Measurements from ENCODE around the gene PPP1R13B.

Gene PPP1R13B

GRCh38 chr14:103818422-103818821 is 29.0 kb downstream of the PPP1R13B start:
- DNase-seq (ENCODE audit: low read depth, low spot score) = no peak
- no peaks in the 10 kb centered on the region for H3K36me3 ChIP-seq (ENCODE audit: insufficient read depth, low read length)
- no peak overlapping the region for H3K9ac ChIP-seq (ENCODE audit: insufficient read length)
- H3K27ac ChIP-seq = no peak overlapping the region
- no peak overlapping the region for H3K4me3 ChIP-seq
- TF ChIP-seq POLR2AphosphoS5 (IDR thresholded peaks at IDR 0.05; ENCODE audit: borderline replicate concordance, low read depth, low read length) (no peak), EZH2 (IDR thresholded peaks at IDR 0.05) (no peak), FOXP2 (optimal IDR thresholded peaks at IDR 0.05; ENCODE audit: control extremely low read depth, extremely low read length, insufficient read depth) (no peak)
- no peaks in the 10 kb centered on the region for H3K9me3 ChIP-seq (ENCODE audit: low read depth, low read length)

- H3K27ac ChIP-seq = peak overlapping the region; percentile 35; the same call in 1 of the 2 replicates
- TF ChIP-seq EZH2 (IDR thresholded peaks at IDR 0.05) (no peak), FOXP2 (optimal IDR thresholded peaks at IDR 0.05; ENCODE audit: control extremely low read depth, extremely low read length, insufficient read depth) (no peak), POLR2AphosphoS5 (IDR thresholded peaks at IDR 0.05; ENCODE audit: borderline replicate concordance, low read depth, low read length) (no peak)
- H3K9me3 ChIP-seq (ENCODE audit: low read depth, low read length) = no peaks in the 10 kb centered on the region
- no peak for DNase-seq (ENCODE audit: low read depth, low spot score)
- no peak overlapping the region for H3K4me3 ChIP-seq
- no peaks in the 10 kb centered on the region for H3K36me3 ChIP-seq (ENCODE audit: insufficient read depth, low read length)
- no peak overlapping the region for H3K9ac ChIP-seq (ENCODE audit: insufficient read length)
These were observed 29.8 kb downstream of the PPP1R13B start for GRCh38 chr14:103817595-103817994.

GRCh38 chr14:103816991-103817390 is 30.4 kb downstream of the PPP1R13B start:
- no peak overlapping the region for H3K27ac ChIP-seq
- TF ChIP-seq POLR2AphosphoS5 (IDR thresholded peaks at IDR 0.05; ENCODE audit: borderline replicate concordance, low read depth, low read length) (no peak), FOXP2 (optimal IDR thresholded peaks at IDR 0.05; ENCODE audit: control extremely low read depth, extremely low read length, insufficient read depth) (no peak), EZH2 (IDR thresholded peaks at IDR 0.05) (no peak)
- no peak overlapping the region for H3K4me3 ChIP-seq
- H3K9ac ChIP-seq (ENCODE audit: insufficient read length) = no peak overlapping the region
- H3K9me3 ChIP-seq (ENCODE audit: low read depth, low read length) = no peaks in the 10 kb centered on the region
- H3K36me3 ChIP-seq (ENCODE audit: insufficient read depth, low read length) = no peaks in the 10 kb centered on the region
- DNase-seq (ENCODE audit: low read depth, low spot score) = no peak

- TF ChIP-seq FOXP2 (optimal IDR thresholded peaks at IDR 0.05; ENCODE audit: control extremely low read depth, extremely low read length, insufficient read depth) (no peak), EZH2 (IDR thresholded peaks at IDR 0.05) (no peak), POLR2AphosphoS5 (IDR thresholded peaks at IDR 0.05; ENCODE audit: borderline replicate concordance, low read depth, low read length) (no peak)
- no peaks in the 10 kb centered on the region for H3K36me3 ChIP-seq (ENCODE audit: insufficient read depth, low read length)
These were observed 32.1 kb downstream of the PPP1R13B start for GRCh38 chr14:103815253-103815652.

GRCh38 chr14:103811189-103811588 is 36.2 kb downstream of the PPP1R13B start:
- no peaks in the 10 kb centered on the region for H3K36me3 ChIP-seq (ENCODE audit: insufficient read depth, low read length)
- no peak for TF ChIP-seq EZH2 (IDR thresholded peaks at IDR 0.05)
- no peak for TF ChIP-seq FOXP2 (optimal IDR thresholded peaks at IDR 0.05; ENCODE audit: control extremely low read depth, extremely low read length, insufficient read depth)
- no peak for TF ChIP-seq POLR2AphosphoS5 (IDR thresholded peaks at IDR 0.05; ENCODE audit: borderline replicate concordance, low read depth, low read length)
- DNase-seq (ENCODE audit: low read depth, low spot score) = no peak
- no peak overlapping the region for H3K27ac ChIP-seq
- no peaks in the 10 kb centered on the region for H3K9me3 ChIP-seq (ENCODE audit: low read depth, low read length)
- no peak overlapping the region for H3K4me3 ChIP-seq
- H3K9ac ChIP-seq (ENCODE audit: insufficient read length) = no peak overlapping the region

More at GRCh38 chr14:103815253-103815652, 32.1 kb downstream of the PPP1R13B start:
- no peaks in the 10 kb centered on the region for H3K9me3 ChIP-seq (ENCODE audit: low read depth, low read length)
- H3K4me3 ChIP-seq = no peak overlapping the region
- H3K27ac ChIP-seq = no peak overlapping the region
- no peak overlapping the region for H3K9ac ChIP-seq (ENCODE audit: insufficient read length)
- no peak for DNase-seq (ENCODE audit: low read depth, low spot score)

- Histone ChIP-seq H3K4me3 (no peak overlapping the region), H3K9me3 (ENCODE audit: low read depth, low read length) (no peaks in the 10 kb centered on the region), H3K9ac (ENCODE audit: insufficient read length) (no peak overlapping the region), H3K36me3 (ENCODE audit: insufficient read depth, low read length) (no peaks in the 10 kb centered on the region), H3K27ac (no peak overlapping the region)
- DNase-seq (ENCODE audit: low read depth, low spot score) = no peak
- TF ChIP-seq EZH2 (IDR thresholded peaks at IDR 0.05) (no peak), POLR2AphosphoS5 (IDR thresholded peaks at IDR 0.05; ENCODE audit: borderline replicate concordance, low read depth, low read length) (no peak), FOXP2 (optimal IDR thresholded peaks at IDR 0.05; ENCODE audit: control extremely low read depth, extremely low read length, insufficient read depth) (no peak)
These were observed 38.9 kb downstream of the PPP1R13B start for GRCh38 chr14:103808403-103809001.

GRCh38 chr14:103806805-103807204 is 40.6 kb downstream of the PPP1R13B start:
- Histone ChIP-seq H3K4me3 (no peak overlapping the region), H3K36me3 (ENCODE audit: insufficient read depth, low read length) (no peaks in the 10 kb centered on the region), H3K27ac (peak overlapping the region; percentile 65), H3K9me3 (ENCODE audit: low read depth, low read length) (no peaks in the 10 kb centered on the region), H3K9ac (ENCODE audit: insufficient read length) (no peak overlapping the region)
- no peak for TF ChIP-seq POLR2AphosphoS5 (IDR thresholded peaks at IDR 0.05; ENCODE audit: borderline replicate concordance, low read depth, low read length)
- no peak for TF ChIP-seq EZH2 (IDR thresholded peaks at IDR 0.05)
- TF ChIP-seq FOXP2 (optimal IDR thresholded peaks at IDR 0.05; ENCODE audit: control extremely low read depth, extremely low read length, insufficient read depth) = no peak
- DNase-seq (ENCODE audit: low read depth, low spot score) = no peak

- no peak for DNase-seq (ENCODE audit: low read depth, low spot score)
- H3K4me3 ChIP-seq = no peak overlapping the region
- H3K9me3 ChIP-seq (ENCODE audit: low read depth, low read length) = no peaks in the 10 kb centered on the region
- no peaks in the 10 kb centered on the region for H3K36me3 ChIP-seq (ENCODE audit: insufficient read depth, low read length)
- TF ChIP-seq EZH2 (IDR thresholded peaks at IDR 0.05) (no peak), FOXP2 (optimal IDR thresholded peaks at IDR 0.05; ENCODE audit: control extremely low read depth, extremely low read length, insufficient read depth) (no peak), POLR2AphosphoS5 (IDR thresholded peaks at IDR 0.05; ENCODE audit: borderline replicate concordance, low read depth, low read length) (no peak)
- H3K27ac ChIP-seq = peak overlapping the region; percentile 65
- no peak overlapping the region for H3K9ac ChIP-seq (ENCODE audit: insufficient read length)
These were observed 41.7 kb downstream of the PPP1R13B start for GRCh38 chr14:103805708-103806107.

GRCh38 chr14:103803661-103804060 is 43.7 kb downstream of the PPP1R13B start:
- Histone ChIP-seq H3K9ac (ENCODE audit: insufficient read length) (no peak overlapping the region), H3K9me3 (ENCODE audit: low read depth, low read length) (no peaks in the 10 kb centered on the region), H3K4me3 (no peak overlapping the region), H3K36me3 (ENCODE audit: insufficient read depth, low read length) (no peaks in the 10 kb centered on the region), H3K27ac (peak overlapping the region; percentile 73)
- TF ChIP-seq EZH2 (IDR thresholded peaks at IDR 0.05) = no peak
- no peak for TF ChIP-seq FOXP2 (optimal IDR thresholded peaks at IDR 0.05; ENCODE audit: control extremely low read depth, extremely low read length, insufficient read depth)
- no peak for TF ChIP-seq POLR2AphosphoS5 (IDR thresholded peaks at IDR 0.05; ENCODE audit: borderline replicate concordance, low read depth, low read length)
- no peak for DNase-seq (ENCODE audit: low read depth, low spot score)

All from SK-N-MC (cell line).